Melanocyte of skin (primary cell): ENCODE measurements around the gene GIMD1. TPM values are rescaled to one million over a fixed set of nuclear protein-coding genes. Genes with fewer than 3 reads are reported as not detected.

Source experiments
- total RNA-seq, 2 donors: library from RNA; depleted of rRNA; stranded (reverse); fragments of >200 nt; gene quantifications; 2 replicates each; pipeline ENCODE4 v1.2.3, GENCODE V29; 2012

GIMD1 gene
- not detected for total RNA-seq

DNA sequence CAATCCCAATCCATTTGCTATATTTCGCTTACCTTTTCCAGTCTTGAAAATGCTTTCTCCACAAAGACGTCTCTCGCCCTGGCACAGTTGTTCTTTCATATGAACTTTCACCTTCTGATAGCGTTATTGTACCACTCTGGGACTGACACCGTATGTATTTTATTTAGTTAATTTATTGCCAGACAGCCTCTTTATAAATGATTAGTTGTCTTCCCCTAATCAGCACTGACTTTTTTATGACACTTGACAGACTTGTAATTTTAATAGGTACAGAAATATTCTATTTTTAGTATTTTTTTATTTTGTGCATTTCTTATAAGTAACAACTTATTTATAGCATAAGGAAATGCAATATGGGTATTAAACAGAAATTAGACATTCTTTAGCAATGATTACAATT is at the start of gene GIMD1:
GIMD1 (minus strand) TSS at position 101 of the 400 bp plus-strand sequence. CDS start 1,343 bp downstream, outside the sequence.

GRCh38 chr4:106315968-106316772 is 52.4 kb downstream of the GIMD1 start, which contains the start of the genes AIMP1 and TBCK:
TSS of gene AIMP1 (plus strand) at chr4:106316550. CDS start at chr4:106325010, 8,460 bp downstream.
TSS of gene TBCK (minus strand) at chr4:106316209. CDS start at chr4:106308960, 7,249 bp downstream.

Other genes with a start within 250 kb of the GIMD1 start
- gene TBCK, start 52.6 kb downstream of the GIMD1 start, total RNA-seq = 10 to 100 TPM; 32.6 to 41.0 TPM
- 10 to 100 TPM; 16.2 to 18.6 TPM for gene AIMP1, start 52.2 kb downstream of the GIMD1 start, total RNA-seq